ENCODE data around the gene RIT1.
"Not testable (repeated sequence)": the region's sequence is repeated elsewhere in the genome, so short reads cannot be mapped to it uniquely, and the experiment has no call there.

RIT1 gene

GRCh38 chr1:155941845-155942531, 30.8 kb upstream of the RIT1 start:
- DNase-seq = no peak
- TF ChIP-seq POLR2A (IDR thresholded peaks at IDR 0.05; ENCODE audit: low read length) = no peak
- TF ChIP-seq GATA1 (IDR thresholded peaks at IDR 0.05; ENCODE audit: low read depth, low read length) = no peak

- DNase-seq = no peak
- TF ChIP-seq GATA1 (IDR thresholded peaks at IDR 0.05; ENCODE audit: low read depth, low read length) (no peak), POLR2A (IDR thresholded peaks at IDR 0.05; ENCODE audit: low read length) (no peak)
Observed at GRCh38 chr1:155940993-155941844, 30.1 kb upstream of the RIT1 start, which contains the start of gene RXFP4. RXFP4 (plus strand) TSS chr1:155941638; CDS start chr1:155941710, 72 bp downstream.

GRCh38 chr1:155940482-155940992, 29.4 kb upstream of the RIT1 start:
- DNase-seq = peak in 1 of 2 experiments; percentile 33
- no peak for TF ChIP-seq GATA1 (IDR thresholded peaks at IDR 0.05; ENCODE audit: low read depth, low read length)
- TF ChIP-seq POLR2A (IDR thresholded peaks at IDR 0.05; ENCODE audit: low read length) = no peak

GRCh38 chr1:155938220-155938627, 27.1 kb upstream of the RIT1 start:
- peak; percentile 71 to 77 for DNase-seq
- TF ChIP-seq GATA1 (IDR thresholded peaks at IDR 0.05; ENCODE audit: low read depth, low read length) (no peak), POLR2A (IDR thresholded peaks at IDR 0.05; ENCODE audit: low read length) (no peak)

- TF ChIP-seq GATA1 (IDR thresholded peaks at IDR 0.05; ENCODE audit: low read depth, low read length) = no peak
- no peak for TF ChIP-seq POLR2A (IDR thresholded peaks at IDR 0.05; ENCODE audit: low read length)
- DNase-seq = peak in 1 of 2 experiments; percentile 51
Observed at GRCh38 chr1:155934936-155935590, 23.9 kb upstream of the RIT1 start.

- TF ChIP-seq GATA1 (IDR thresholded peaks at IDR 0.05; ENCODE audit: low read depth, low read length) (no peak), POLR2A (IDR thresholded peaks at IDR 0.05; ENCODE audit: low read length) (peak; percentile 99)
- peak; percentile 99 for DNase-seq
Observed at GRCh38 chr1:155934097-155934935, 23.2 kb upstream of the RIT1 start, which contains the start of gene KHDC4. KHDC4 (minus strand) TSS chr1:155934413; CDS start chr1:155934373, 40 bp downstream.

- no peak for TF ChIP-seq GATA1 (IDR thresholded peaks at IDR 0.05; ENCODE audit: low read depth, low read length)
- no peak for TF ChIP-seq POLR2A (IDR thresholded peaks at IDR 0.05; ENCODE audit: low read length)
- DNase-seq = peak; percentile 31 to 64
Observed at GRCh38 chr1:155933591-155934096, 22.5 kb upstream of the RIT1 start.

- DNase-seq = no peak
- no peak for TF ChIP-seq GATA1 (IDR thresholded peaks at IDR 0.05; ENCODE audit: low read depth, low read length)
- TF ChIP-seq POLR2A (IDR thresholded peaks at IDR 0.05; ENCODE audit: low read length) = no peak
Observed at GRCh38 chr1:155932487-155932886, 21.3 kb upstream of the RIT1 start.

GRCh38 chr1:155932081-155932480, 20.9 kb upstream of the RIT1 start:
- no peak for TF ChIP-seq GATA1 (IDR thresholded peaks at IDR 0.05; ENCODE audit: low read depth, low read length)
- TF ChIP-seq POLR2A (IDR thresholded peaks at IDR 0.05; ENCODE audit: low read length) = no peak

GRCh38 chr1:155931332-155932038, 20.3 kb upstream of the RIT1 start:
- no peak for DNase-seq
- TF ChIP-seq GATA1 (IDR thresholded peaks at IDR 0.05; ENCODE audit: low read depth, low read length) = no peak
- no peak for TF ChIP-seq POLR2A (IDR thresholded peaks at IDR 0.05; ENCODE audit: low read length)

More at GRCh38 chr1:155932081-155932480, 20.9 kb upstream of the RIT1 start:
- no peak for DNase-seq

GRCh38 chr1:155930725-155931124, 19.6 kb upstream of the RIT1 start:
- not testable (repeated sequence) for DNase-seq

- TF ChIP-seq POLR2A (IDR thresholded peaks at IDR 0.05; ENCODE audit: low read length) (no peak), GATA1 (IDR thresholded peaks at IDR 0.05; ENCODE audit: low read depth, low read length) (no peak)
Observed at GRCh38 chr1:155929057-155929456, 17.9 kb upstream of the RIT1 start.

More at GRCh38 chr1:155929057-155929456, 17.9 kb upstream of the RIT1 start:
- DNase-seq = peak in 1 of 2 experiments; percentile 59
